Neural crest cell (in vitro differentiated cells): Measurements from ENCODE around the gene CDS1. TPM values are rescaled to one million over a fixed set of nuclear protein-coding genes. Genes with fewer than 3 reads are reported as not detected.

ENCODE experiments used
- DNase-seq: peaks from one replicate; pipeline ENCODE4 v3.0.0; 2021; ENCODE audit warnings: low read depth, mixed read lengths, low spot score
- H3K27ac Mint-ChIP-seq: one replicate; pipeline ENCODE4 v1.8.0; 2021; ENCODE audit warnings: mild to moderate bottlenecking, mixed read lengths; ENCODE audit not compliant: unreplicated experiment
- H3K27me3 Mint-ChIP-seq: 2 replicates; pipeline ENCODE4 v1.8.0; 2021; ENCODE audit warnings: low read depth, mild to moderate bottlenecking, mixed read lengths
- H3K36me3 Mint-ChIP-seq: 2 replicates; pipeline ENCODE4 v1.8.0; 2021; ENCODE audit warnings: low read depth, mild to moderate bottlenecking, mixed read lengths
- H3K4me1 Mint-ChIP-seq: 2 replicates; pipeline ENCODE4 v1.8.0; 2021; ENCODE audit warnings: mixed read lengths
- H3K4me3 Mint-ChIP-seq: one replicate; pipeline ENCODE4 v1.8.0; 2021; ENCODE audit warnings: mild to moderate bottlenecking, mixed read lengths
- H3K9me3 Mint-ChIP-seq: 2 replicates; pipeline ENCODE4 v1.8.0; 2021; ENCODE audit warnings: mixed read lengths
- CTCF ChIP-seq: fragments of 200-600 bp; sonication (generic); conservative IDR thresholded peaks from 2 replicates; pipeline ENCODE4 v1.5.0; 2021; ENCODE audit warnings: antibody characterized with exemption, mild to moderate bottlenecking
- total RNA-seq: library from RNA; stranded (reverse); gene quantifications from 2 replicates; pipeline ENCODE4 v1.2.1, GENCODE V29; 2021

The CDS1 gene
- total RNA-seq, 1 donor from 2014 or later, result 1.1 TPM

GRCh38 chr4:84697615-84698201 lies 114.8 kb downstream of the CDS1 start:
- Mint-ChIP-seq H3K27me3 (no peaks in the 10 kb centered on the region), H3K4me3 (no peak overlapping the region), H3K4me1 (no peaks in the 10 kb centered on the region), H3K27ac (no peak overlapping the region), H3K9me3 (no peaks in the 10 kb centered on the region), H3K36me3 (peaks cover 22% of the 10 kb centered on the region)
- TF ChIP-seq CTCF, result no peak
- DNase-seq, result no peak

GRCh38 chr4:84699001-84699671 lies 116.2 kb downstream of the CDS1 start:
- Mint-ChIP-seq H3K9me3 (no peaks in the 10 kb centered on the region), H3K27me3 (no peaks in the 10 kb centered on the region)
- TF ChIP-seq CTCF, result no peak

More at GRCh38 chr4:84699001-84699671, 116.2 kb downstream of the CDS1 start:
- Mint-ChIP-seq H3K27ac (no peak overlapping the region), H3K4me1 (no peaks in the 10 kb centered on the region), H3K4me3 (no peak overlapping the region), H3K36me3 (peaks cover 29% of the 10 kb centered on the region)
- DNase-seq, result no peak

Other genes starting within 250 kb of the CDS1 start
- 19.2 and 21.1 TPM in 2 replicates for gene NKX6-1, start 83.8 kb upstream of the CDS1 start, total RNA-seq